ENCODE results near the gene APBB2. TPM values are rescaled to one million over a fixed set of nuclear protein-coding genes. Genes with fewer than 3 reads are reported as not detected.
A peak's percentile ranks its signal among the peaks of the same experiment; 100 is the strongest.

APBB2 gene
- total RNA-seq, 4 donors from 2014 or later = 51.7 to 75.9 (median 71.1) TPM

GRCh38 chr4:40888933-40889332 is 325.4 kb downstream of the APBB2 start:
- Histone ChIP-seq H3K27ac (replicated peaks in 1 of 4) (no peak overlapping the region), H3K36me3 (peaks cover 20 to 66% (median 50%) of the 10 kb centered on the region in 4 donors), H3K9me3 (no peaks in the 10 kb centered on the region), H3K27me3 (no peaks in the 10 kb centered on the region), H3K4me3 (no peak overlapping the region), H3K4me1 (no peaks in the 10 kb centered on the region)
- no peak for DNase-seq (ENCODE audit: extremely low spot score)
- intact Hi-C loops (cut with DNase I) = no loop called here
- TF ChIP-seq, protein P1, sequence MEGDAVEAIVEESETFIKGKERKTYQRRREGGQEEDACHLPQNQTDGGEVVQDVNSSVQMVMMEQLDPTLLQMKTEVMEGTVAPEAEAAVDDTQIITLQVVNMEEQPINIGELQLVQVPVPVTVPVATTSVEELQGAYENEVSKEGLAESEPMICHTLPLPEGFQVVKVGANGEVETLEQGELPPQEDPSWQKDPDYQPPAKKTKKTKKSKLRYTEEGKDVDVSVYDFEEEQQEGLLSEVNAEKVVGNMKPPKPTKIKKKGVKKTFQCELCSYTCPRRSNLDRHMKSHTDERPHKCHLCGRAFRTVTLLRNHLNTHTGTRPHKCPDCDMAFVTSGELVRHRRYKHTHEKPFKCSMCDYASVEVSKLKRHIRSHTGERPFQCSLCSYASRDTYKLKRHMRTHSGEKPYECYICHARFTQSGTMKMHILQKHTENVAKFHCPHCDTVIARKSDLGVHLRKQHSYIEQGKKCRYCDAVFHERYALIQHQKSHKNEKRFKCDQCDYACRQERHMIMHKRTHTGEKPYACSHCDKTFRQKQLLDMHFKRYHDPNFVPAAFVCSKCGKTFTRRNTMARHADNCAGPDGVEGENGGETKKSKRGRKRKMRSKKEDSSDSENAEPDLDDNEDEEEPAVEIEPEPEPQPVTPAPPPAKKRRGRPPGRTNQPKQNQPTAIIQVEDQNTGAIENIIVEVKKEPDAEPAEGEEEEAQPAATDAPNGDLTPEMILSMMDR (IDR thresholded peaks at IDR 0.05) = no peak
- TF ChIP-seq EP300 (IDR thresholded peaks at IDR 0.05) = no peak
- no peak for TF ChIP-seq POLR2AphosphoS5 (IDR thresholded peaks at IDR 0.05)
- no peak for TF ChIP-seq POLR2A (IDR thresholded peaks at IDR 0.05; ENCODE audit: low read depth)
- 88% methylated on average over 5 of the region's 5 CpGs for WGBS

- no peak for TF ChIP-seq POLR2A (IDR thresholded peaks at IDR 0.05; ENCODE audit: low read depth)
- TF ChIP-seq, protein P1 (IDR thresholded peaks at IDR 0.05) = no peak
- TF ChIP-seq POLR2AphosphoS5 (IDR thresholded peaks at IDR 0.05) = peak in 1 of 2 donors; percentile 15
- H3K4me3 ChIP-seq = no peak overlapping the region
- no peaks in the 10 kb centered on the region for H3K9me3 ChIP-seq
- 79% methylated on average over 10 of the region's 10 CpGs for WGBS
- peaks cover 22 to 61% (median 45%) of the 10 kb centered on the region in 4 donors for H3K36me3 ChIP-seq
- intact Hi-C loops (cut with DNase I) = no loop called here
- DNase-seq (ENCODE audit: extremely low spot score) = no peak
- no peaks in the 10 kb centered on the region for H3K4me1 ChIP-seq
- H3K27me3 ChIP-seq = no peaks in the 10 kb centered on the region
- no peak overlapping the region for H3K27ac ChIP-seq (replicated peaks in 1 of 4)
These were observed 326.6 kb downstream of the APBB2 start for GRCh38 chr4:40887764-40888131.

DNA sequence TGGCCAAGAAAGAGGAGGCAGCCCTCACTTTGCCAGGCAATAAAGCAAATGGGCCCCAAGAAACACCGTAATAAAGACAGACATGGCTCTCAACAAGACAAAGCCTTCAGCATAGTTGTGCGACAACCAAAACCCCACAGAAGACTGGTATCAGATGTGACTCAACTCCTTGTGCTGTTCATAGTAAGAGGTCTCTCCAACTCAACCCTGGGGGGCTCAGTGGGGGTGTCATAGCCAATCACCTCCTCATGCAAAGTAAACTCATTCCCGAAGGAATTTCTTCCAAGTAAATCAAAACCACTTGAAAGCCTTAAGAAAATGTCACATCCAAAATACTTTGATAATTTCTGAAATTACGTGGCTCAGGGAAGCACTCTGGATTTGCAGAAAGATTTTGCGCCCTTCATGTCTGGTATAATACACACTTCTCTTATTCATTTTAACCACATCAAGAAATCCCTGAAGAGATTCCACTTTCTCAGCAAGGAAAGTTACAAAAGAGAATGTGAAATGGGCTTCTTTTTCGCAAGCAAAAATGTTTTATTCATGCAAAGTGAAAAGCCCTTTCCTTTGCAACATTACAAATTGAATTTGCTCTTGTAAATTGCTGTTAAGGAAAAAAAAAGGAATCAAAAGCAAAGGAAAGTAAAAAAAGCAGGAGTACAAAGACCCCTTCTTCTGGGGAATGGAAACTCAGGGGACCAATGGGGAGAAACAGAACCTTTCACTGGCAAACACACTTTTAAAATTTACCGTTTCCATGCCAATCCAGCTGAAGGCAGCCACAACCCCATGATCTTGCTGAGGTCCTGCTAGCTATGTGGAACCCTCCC is 327.2 kb downstream of the APBB2 start:
- Histone ChIP-seq H3K36me3 (peaks cover 22 to 61% (median 44%) of the 10 kb centered on the region in 4 donors), H3K4me1 (no peaks in the 10 kb centered on the region), H3K9me3 (no peaks in the 10 kb centered on the region), H3K27ac (replicated peaks in 1 of 4) (no peak overlapping the region), H3K4me3 (no peak overlapping the region), H3K27me3 (no peaks in the 10 kb centered on the region)
- intact Hi-C loops (cut with DNase I) = no loop called here
- WGBS = 86% methylated on average over 7 of the region's 7 CpGs
- DNase-seq (ENCODE audit: extremely low spot score) = no peak
- TF ChIP-seq EP300 (IDR thresholded peaks at IDR 0.05) = no peak
- TF ChIP-seq POLR2A (IDR thresholded peaks at IDR 0.05; ENCODE audit: low read depth) = no peak
- TF ChIP-seq, protein P1 (IDR thresholded peaks at IDR 0.05) = no peak
- TF ChIP-seq POLR2AphosphoS5 (IDR thresholded peaks at IDR 0.05) = no peak

DNA sequence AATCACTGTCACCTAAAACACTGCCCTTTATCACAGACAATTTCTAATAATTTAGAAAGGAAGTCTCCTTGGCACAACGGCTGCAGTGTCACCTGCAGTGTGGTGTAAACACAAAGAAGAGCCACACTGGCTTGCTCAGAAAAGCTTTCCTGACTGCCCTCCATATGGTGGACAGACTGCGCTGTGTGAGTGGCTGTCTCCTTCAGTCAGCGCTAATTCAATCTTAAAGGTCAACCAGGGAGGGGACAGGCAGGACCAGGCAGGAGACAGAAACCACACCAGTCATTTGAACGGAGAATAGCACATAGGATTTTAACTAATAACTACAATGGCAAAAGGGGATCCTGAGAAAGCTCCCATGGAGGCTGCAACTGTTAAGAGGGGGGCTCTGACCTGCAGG is 332.5 kb downstream of the APBB2 start:
- Histone ChIP-seq H3K4me3 (no peak overlapping the region), H3K27ac (replicated peaks in 1 of 4) (no peak overlapping the region), H3K27me3 (no peaks in the 10 kb centered on the region), H3K36me3 (peaks cover 2 to 49% (median 27%) of the 10 kb centered on the region in 4 donors), H3K9me3 (no peaks in the 10 kb centered on the region), H3K4me1 (no peaks in the 10 kb centered on the region)
- 97% methylated on average over 4 of the region's 4 CpGs for WGBS
- DNase-seq (ENCODE audit: extremely low spot score) = no peak
- intact Hi-C loops (cut with DNase I) = no loop called here
- TF ChIP-seq EP300 (IDR thresholded peaks at IDR 0.05) = no peak
- no peak for TF ChIP-seq POLR2A (IDR thresholded peaks at IDR 0.05; ENCODE audit: low read depth)
- TF ChIP-seq POLR2AphosphoS5 (IDR thresholded peaks at IDR 0.05) = no peak
- TF ChIP-seq, protein P1 (IDR thresholded peaks at IDR 0.05) = no peak

Data from esophagus muscularis mucosa (tissue), 4 donors.